ENCODE data around the gene INTS1. TPM values are rescaled to one million over a fixed set of nuclear protein-coding genes. Genes with fewer than 3 reads are reported as not detected.

INTS1 gene
- total RNA-seq, 2 donors from 2014 or later = 29.0 to 47.0 TPM

GRCh38 chr7:1543826-1544177 is 39.6 kb upstream of the INTS1 start:
- H3K27ac ChIP-seq = no peak overlapping the region
- no peaks in the 10 kb centered on the region for H3K27me3 ChIP-seq
- H3K9me3 ChIP-seq = no peaks in the 10 kb centered on the region

GRCh38 chr7:1542841-1543747 is 38.9 kb upstream of the INTS1 start:
- H3K4me1 ChIP-seq = peaks cover 0 to 21% of the 10 kb centered on the region in 2 donors
- no peaks in the 10 kb centered on the region for H3K27me3 ChIP-seq
- H3K27ac ChIP-seq = no peak overlapping the region
- peaks cover 55% of the 10 kb centered on the region for H3K36me3 ChIP-seq
- no peak for DNase-seq (ENCODE audit: low spot score)
- H3K9me3 ChIP-seq = no peaks in the 10 kb centered on the region
- no peak overlapping the region for H3K4me3 ChIP-seq
- TF ChIP-seq CTCF (IDR thresholded peaks at IDR 0.05) = no peak

More at GRCh38 chr7:1543826-1544177, 39.6 kb upstream of the INTS1 start:
- H3K36me3 ChIP-seq = peaks cover 55% of the 10 kb centered on the region
- peaks cover 0 to 14% of the 10 kb centered on the region in 2 donors for H3K4me1 ChIP-seq
- no peak for TF ChIP-seq CTCF (IDR thresholded peaks at IDR 0.05)
- H3K4me3 ChIP-seq = no peak overlapping the region
- no peak for DNase-seq (ENCODE audit: low spot score)

- Histone ChIP-seq H3K4me3 (no peak overlapping the region), H3K27ac (no peak overlapping the region), H3K36me3 (peaks cover 55% of the 10 kb centered on the region), H3K9me3 (no peaks in the 10 kb centered on the region), H3K4me1 (peaks cover 0 to 29% of the 10 kb centered on the region in 2 donors), H3K27me3 (no peaks in the 10 kb centered on the region)
- TF ChIP-seq CTCF (IDR thresholded peaks at IDR 0.05) = no peak
- DNase-seq (ENCODE audit: low spot score) = no peak
These were observed 38.1 kb upstream of the INTS1 start for GRCh38 chr7:1542329-1542728.

- peaks cover 0 to 34% of the 10 kb centered on the region in 2 donors for H3K4me1 ChIP-seq
- H3K27me3 ChIP-seq = no peaks in the 10 kb centered on the region
- H3K27ac ChIP-seq = no peak overlapping the region
- DNase-seq (ENCODE audit: low spot score) = no peak
- peaks cover 55% of the 10 kb centered on the region for H3K36me3 ChIP-seq
- TF ChIP-seq CTCF (IDR thresholded peaks at IDR 0.05) = no peak
- no peaks in the 10 kb centered on the region for H3K9me3 ChIP-seq
- H3K4me3 ChIP-seq = no peak overlapping the region
These were observed 37.4 kb upstream of the INTS1 start for GRCh38 chr7:1541431-1542162.

GRCh38 chr7:1540776-1541271 is 36.6 kb upstream of the INTS1 start:
- no peak for DNase-seq (ENCODE audit: low spot score)
- H3K4me1 ChIP-seq = peaks cover 0 to 41% of the 10 kb centered on the region in 2 donors

More at GRCh38 chr7:1540776-1541271, 36.6 kb upstream of the INTS1 start:
- no peak overlapping the region for H3K27ac ChIP-seq
- no peaks in the 10 kb centered on the region for H3K27me3 ChIP-seq
- no peak overlapping the region for H3K4me3 ChIP-seq
- TF ChIP-seq CTCF (IDR thresholded peaks at IDR 0.05) = no peak
- no peaks in the 10 kb centered on the region for H3K9me3 ChIP-seq
- peaks cover 55% of the 10 kb centered on the region for H3K36me3 ChIP-seq
